Stomach smooth muscle (tissue), 2 donors: ENCODE results near the gene BOK.
"Not testable (repeated sequence)": the region's sequence is repeated elsewhere in the genome, so short reads cannot be mapped to it uniquely, and the experiment has no call there.

Experiments used
- H3K27ac ChIP-seq: one replicate; pipeline ENCODE4 v1.7.0; 2013; ENCODE audit warnings: mild to moderate bottlenecking, low read length, inconsistent platforms
- H3K27me3 ChIP-seq, 2 donors: one replicate each; pipeline ENCODE4 v1.7.0; 2013; ENCODE audit warnings: low read length in 2 of 2; ENCODE audit not compliant: insufficient read depth in 2 of 2, control insufficient read depth in 1 of 2
- H3K36me3 ChIP-seq, 2 donors: one replicate each; pipeline ENCODE4 v1.7.0; 2013; ENCODE audit warnings: low read length in 2 of 2; ENCODE audit not compliant: control insufficient read depth in 2 of 2, insufficient read depth in 2 of 2
- H3K4me1 ChIP-seq: one replicate; pipeline ENCODE4 v1.7.0; 2013; ENCODE audit warnings: low read length; ENCODE audit not compliant: control insufficient read depth, insufficient read depth
- H3K4me3 ChIP-seq, 2 donors: one replicate each; pipeline ENCODE4 v1.7.0; 2013; ENCODE audit warnings: low read length in 2 of 2
- H3K9ac ChIP-seq, 2 donors: one replicate each; pipeline ENCODE4 v1.7.0; 2013; ENCODE audit warnings: low read length in 2 of 2, mild to moderate bottlenecking in 1 of 2
- H3K9me3 ChIP-seq, 2 donors: one replicate each; pipeline ENCODE4 v1.7.0; 2013; ENCODE audit warnings: low read length in 2 of 2; ENCODE audit not compliant: control insufficient read depth in 2 of 2
- donor health status: healthy.
- donor health status: Pancreatic carcinoma.

The BOK gene

GRCh38 chr2:241525818-241526780 is 32.4 kb upstream of the BOK start:
- H3K36me3 ChIP-seq, H3K4me3 ChIP-seq, H3K27me3 ChIP-seq, H3K4me1 ChIP-seq, H3K9me3 ChIP-seq, H3K27ac ChIP-seq, H3K9ac ChIP-seq: not testable (repeated sequence)

- H3K4me1 ChIP-seq, result no peaks in the 10 kb centered on the region
- H3K9ac ChIP-seq, result no peak overlapping the region
- peaks cover 0 to 3% of the 10 kb centered on the region in 2 donors for H3K27me3 ChIP-seq
- no peaks in the 10 kb centered on the region for H3K36me3 ChIP-seq
- H3K27ac ChIP-seq, result no peak overlapping the region
- H3K9me3 ChIP-seq, result no peaks in the 10 kb centered on the region
- H3K4me3 ChIP-seq, result no peak overlapping the region
These were observed 28.0 kb upstream of the BOK start for GRCh38 chr2:241530571-241530970.

GRCh38 chr2:241531161-241531722 is 27.3 kb upstream of the BOK start:
- Histone ChIP-seq H3K36me3 (no peaks in the 10 kb centered on the region), H3K9me3 (no peaks in the 10 kb centered on the region), H3K27ac (no peak overlapping the region)

GRCh38 chr2:241532168-241532567 is 26.4 kb upstream of the BOK start:
- Histone ChIP-seq H3K27me3 (peaks cover 0 to 3% of the 10 kb centered on the region in 2 donors), H3K36me3 (no peaks in the 10 kb centered on the region), H3K9me3 (no peaks in the 10 kb centered on the region), H3K4me3 (no peak overlapping the region), H3K4me1 (no peaks in the 10 kb centered on the region), H3K27ac (no peak overlapping the region), H3K9ac (no peak overlapping the region)

More at GRCh38 chr2:241531161-241531722, 27.3 kb upstream of the BOK start:
- Histone ChIP-seq H3K27me3 (peaks cover 0 to 3% of the 10 kb centered on the region in 2 donors), H3K9ac (no peak overlapping the region), H3K4me3 (no peak overlapping the region), H3K4me1 (no peaks in the 10 kb centered on the region)

- H3K9ac ChIP-seq, result no peak overlapping the region
- H3K4me3 ChIP-seq, result no peak overlapping the region
- no peaks in the 10 kb centered on the region for H3K36me3 ChIP-seq
- no peaks in the 10 kb centered on the region for H3K9me3 ChIP-seq
- no peaks in the 10 kb centered on the region for H3K4me1 ChIP-seq
- H3K27me3 ChIP-seq, result peaks cover 0 to 3% of the 10 kb centered on the region in 2 donors
- H3K27ac ChIP-seq, result no peak overlapping the region
These were observed 25.6 kb upstream of the BOK start for GRCh38 chr2:241532733-241533601.

GRCh38 chr2:241534293-241534692 is 24.3 kb upstream of the BOK start:
- H3K9me3 ChIP-seq, result no peaks in the 10 kb centered on the region
- H3K27ac ChIP-seq, result no peak overlapping the region
- no peaks in the 10 kb centered on the region for H3K36me3 ChIP-seq
- no peak overlapping the region for H3K4me3 ChIP-seq
- peaks cover 3 to 6% of the 10 kb centered on the region in 2 donors for H3K27me3 ChIP-seq
- H3K4me1 ChIP-seq, result no peaks in the 10 kb centered on the region
- no peak overlapping the region for H3K9ac ChIP-seq

GRCh38 chr2:241534701-241535375 is 23.7 kb upstream of the BOK start:
- H3K9ac ChIP-seq, result no peak overlapping the region
- no peaks in the 10 kb centered on the region for H3K4me1 ChIP-seq
- no peaks in the 10 kb centered on the region for H3K36me3 ChIP-seq
- H3K4me3 ChIP-seq, result no peak overlapping the region
- H3K27ac ChIP-seq, result no peak overlapping the region
- H3K27me3 ChIP-seq, result peaks cover 5 to 11% of the 10 kb centered on the region in 2 donors
- no peaks in the 10 kb centered on the region for H3K9me3 ChIP-seq

- Histone ChIP-seq H3K4me3 (no peak overlapping the region), H3K27me3 (peaks cover 12 to 22% of the 10 kb centered on the region in 2 donors)
These were observed 22.5 kb upstream of the BOK start for GRCh38 chr2:241535871-241536655.

GRCh38 chr2:241538838-241539615 is 19.5 kb upstream of the BOK start:
- H3K36me3 ChIP-seq, result no peaks in the 10 kb centered on the region
- H3K4me1 ChIP-seq, result peaks cover 13% of the 10 kb centered on the region
- H3K9ac ChIP-seq, result no peak overlapping the region
- no peak overlapping the region for H3K4me3 ChIP-seq
- peaks cover 22 to 37% of the 10 kb centered on the region in 2 donors for H3K27me3 ChIP-seq
- no peak overlapping the region for H3K27ac ChIP-seq
- no peaks in the 10 kb centered on the region for H3K9me3 ChIP-seq

More at GRCh38 chr2:241535871-241536655, 22.5 kb upstream of the BOK start:
- Histone ChIP-seq H3K27ac (no peak overlapping the region), H3K36me3 (no peaks in the 10 kb centered on the region), H3K9ac (no peak overlapping the region), H3K9me3 (no peaks in the 10 kb centered on the region), H3K4me1 (peaks cover 6% of the 10 kb centered on the region)
